SJCRH30 (cell line): ENCODE data around the gene GCNT2. TPM values are rescaled to one million over a fixed set of nuclear protein-coding genes. Genes with fewer than 3 reads are reported as not detected.
A peak's percentile ranks its signal among the peaks of the same experiment; 100 is the strongest.
"Not testable (repeated sequence)": the region's sequence is repeated elsewhere in the genome, so short reads cannot be mapped to it uniquely, and the experiment has no call there.

Source experiments
- DNase-seq, 2 experiments: peaks; one replicate each; pipeline ENCODE4 v3.0.0-alpha.2; 2015 to 2020
- H3K27ac ChIP-seq: fragments of 250-450 bp; sonication (Bioruptor Pico); 2 replicates; pipeline ENCODE4 v1.5.1; 2020; ENCODE audit warnings: mild to moderate bottlenecking, moderate library complexity
- H3K27me3 ChIP-seq: fragments of 250-450 bp; sonication (Bioruptor Pico); 2 replicates; pipeline ENCODE4 v1.5.1; 2020; ENCODE audit warnings: mild to moderate bottlenecking, moderate library complexity
- H3K36me3 ChIP-seq: fragments of 250-450 bp; sonication (Bioruptor Pico); 2 replicates; pipeline ENCODE4 v1.5.1; 2020; ENCODE audit warnings: mild to moderate bottlenecking, moderate library complexity
- H3K4me1 ChIP-seq: fragments of 250-450 bp; sonication (Bioruptor Pico); 2 replicates; pipeline ENCODE4 v1.5.1; 2020; ENCODE audit warnings: mild to moderate bottlenecking, moderate library complexity
- H3K4me3 ChIP-seq: fragments of 250-450 bp; sonication (Bioruptor Pico); 2 replicates; pipeline ENCODE4 v1.5.1; 2020; ENCODE audit warnings: mild to moderate bottlenecking, moderate library complexity
- H3K9me3 ChIP-seq: fragments of 250-450 bp; sonication (Bioruptor Pico); replicated peaks from 2 replicates; pipeline ENCODE4 v1.5.1; 2020; ENCODE audit warnings: mild to moderate bottlenecking, moderate library complexity
- total RNA-seq: library from RNA; depleted of rRNA; stranded (reverse); fragments of >200 nt; shearing (Covaris generic); gene quantifications from 2 replicates; pipeline ENCODE4 v1.2.3, GENCODE V29; 2014

Gene GCNT2
- total RNA-seq, 1 experiment from 2014 or later: 0.14 TPM

GRCh38 chr6:10589429-10589727 is 68.2 kb downstream of the GCNT2 start:
- Histone ChIP-seq H3K4me1 (no peaks in the 10 kb centered on the region), H3K36me3 (no peaks in the 10 kb centered on the region), H3K4me3 (no peak overlapping the region), H3K9me3 (no peaks in the 10 kb centered on the region), H3K27me3 (no peaks in the 10 kb centered on the region), H3K27ac (no peak overlapping the region)
- DNase-seq: no peak

DNA sequence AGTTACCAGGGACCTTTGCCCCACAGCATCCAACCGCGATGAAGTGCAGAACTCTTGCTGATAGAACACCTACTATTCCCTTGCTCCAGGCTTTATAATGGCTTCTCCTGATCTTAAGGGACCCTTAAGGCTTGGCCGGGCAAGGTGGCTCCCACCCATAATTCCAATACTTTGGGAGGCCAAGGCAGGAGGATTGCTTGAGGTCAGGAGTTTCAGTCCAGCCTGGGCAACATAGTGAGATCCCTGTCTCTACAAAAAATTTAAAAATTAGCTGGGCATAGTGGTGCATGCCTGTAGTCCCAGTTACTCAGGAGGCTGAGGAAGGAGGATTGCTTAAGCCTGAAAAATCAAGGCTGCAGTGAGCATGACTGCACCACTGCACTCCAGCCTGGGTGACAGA is 68.8 kb downstream of the GCNT2 start:
- no peaks in the 10 kb centered on the region for H3K9me3 ChIP-seq
- H3K36me3 ChIP-seq: no peaks in the 10 kb centered on the region
- H3K27me3 ChIP-seq: no peaks in the 10 kb centered on the region
- no peak for DNase-seq
- no peaks in the 10 kb centered on the region for H3K4me1 ChIP-seq
- H3K27ac ChIP-seq: no peak overlapping the region
- no peak overlapping the region for H3K4me3 ChIP-seq

GRCh38 chr6:10591422-10592160 is 70.4 kb downstream of the GCNT2 start:
- DNase-seq: no peak
- H3K27me3 ChIP-seq: no peaks in the 10 kb centered on the region

DNA sequence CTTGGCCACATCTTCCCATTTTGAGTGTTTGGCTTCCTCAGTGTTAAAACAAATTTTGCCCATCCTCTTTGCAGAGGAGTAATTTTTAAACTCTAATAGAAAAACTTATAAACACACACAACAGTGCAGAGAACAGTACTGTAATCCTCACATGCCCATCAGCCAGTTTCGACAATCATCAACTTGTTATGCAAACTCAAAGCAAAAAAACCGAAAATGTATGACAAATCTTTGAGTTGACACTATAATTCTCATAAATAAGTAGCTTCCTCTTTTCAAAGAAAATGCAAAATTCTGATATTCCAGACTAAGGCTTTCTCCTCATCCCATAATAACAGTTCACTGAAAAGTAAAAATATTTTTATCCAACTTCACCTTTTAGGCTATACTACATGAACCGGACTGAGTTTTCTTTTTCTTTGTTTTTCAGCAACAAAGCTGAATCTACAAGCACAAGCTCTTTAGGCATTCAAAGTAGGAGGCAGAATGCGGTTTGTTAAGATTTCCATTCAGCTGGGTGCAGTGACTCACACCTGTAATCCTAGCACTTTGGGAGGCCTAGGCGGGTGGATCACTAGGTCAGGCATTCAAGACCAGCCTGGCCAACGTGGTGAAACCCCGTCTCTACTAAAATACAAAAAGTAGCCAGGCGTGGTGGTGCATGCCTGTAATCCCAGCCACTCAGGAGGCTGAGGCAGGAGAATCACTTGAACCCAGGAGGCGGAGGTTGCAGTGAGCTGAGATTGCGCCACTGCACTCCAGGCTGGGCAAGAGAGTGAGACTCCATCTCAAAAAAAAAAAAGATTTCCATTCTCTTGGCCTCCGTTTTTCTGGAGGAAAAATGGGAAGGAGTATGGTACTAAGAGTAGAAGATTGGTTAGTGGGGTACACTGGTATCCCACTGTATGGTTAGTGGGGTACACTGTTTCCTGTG is 74.8 kb downstream of the GCNT2 start:
- no peak for DNase-seq
- H3K9me3 ChIP-seq: no peaks in the 10 kb centered on the region
- no peak overlapping the region for H3K27ac ChIP-seq
- no peaks in the 10 kb centered on the region for H3K4me1 ChIP-seq
- no peaks in the 10 kb centered on the region for H3K36me3 ChIP-seq
- no peaks in the 10 kb centered on the region for H3K27me3 ChIP-seq
- H3K4me3 ChIP-seq: no peak overlapping the region

More at GRCh38 chr6:10591422-10592160, 70.4 kb downstream of the GCNT2 start:
- Histone ChIP-seq H3K9me3 (no peaks in the 10 kb centered on the region), H3K27ac (no peak overlapping the region), H3K4me3 (no peak overlapping the region), H3K36me3 (no peaks in the 10 kb centered on the region), H3K4me1 (no peaks in the 10 kb centered on the region)

DNA sequence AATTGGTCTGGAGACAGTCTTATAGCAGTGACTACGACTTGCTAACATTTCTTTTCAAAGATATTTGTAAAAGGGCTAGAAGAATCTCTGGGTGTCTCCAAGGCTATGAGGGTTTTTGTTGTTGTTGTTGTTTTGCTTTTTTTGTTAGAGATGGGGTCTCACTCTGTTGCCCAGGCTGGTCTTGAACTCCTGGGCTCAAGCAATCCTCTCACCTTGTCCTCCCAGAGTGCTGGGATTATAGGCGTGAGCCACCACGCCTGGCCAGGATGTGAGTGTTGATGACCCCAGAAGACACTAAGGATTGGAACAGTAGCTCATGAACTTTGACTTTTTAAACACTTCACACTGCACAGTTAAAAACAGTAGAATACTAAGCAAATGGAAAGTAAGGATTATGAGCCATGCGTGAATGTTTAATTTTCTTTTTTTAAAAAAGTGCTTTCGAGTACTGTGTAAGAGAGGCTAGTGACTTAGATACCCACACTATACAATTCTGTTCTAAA is 76.4 kb downstream of the GCNT2 start:
- Histone ChIP-seq H3K27ac (no peak overlapping the region), H3K9me3 (no peaks in the 10 kb centered on the region), H3K4me3 (no peak overlapping the region), H3K27me3 (no peaks in the 10 kb centered on the region), H3K36me3 (no peaks in the 10 kb centered on the region), H3K4me1 (no peaks in the 10 kb centered on the region)
- DNase-seq: no peak

DNA sequence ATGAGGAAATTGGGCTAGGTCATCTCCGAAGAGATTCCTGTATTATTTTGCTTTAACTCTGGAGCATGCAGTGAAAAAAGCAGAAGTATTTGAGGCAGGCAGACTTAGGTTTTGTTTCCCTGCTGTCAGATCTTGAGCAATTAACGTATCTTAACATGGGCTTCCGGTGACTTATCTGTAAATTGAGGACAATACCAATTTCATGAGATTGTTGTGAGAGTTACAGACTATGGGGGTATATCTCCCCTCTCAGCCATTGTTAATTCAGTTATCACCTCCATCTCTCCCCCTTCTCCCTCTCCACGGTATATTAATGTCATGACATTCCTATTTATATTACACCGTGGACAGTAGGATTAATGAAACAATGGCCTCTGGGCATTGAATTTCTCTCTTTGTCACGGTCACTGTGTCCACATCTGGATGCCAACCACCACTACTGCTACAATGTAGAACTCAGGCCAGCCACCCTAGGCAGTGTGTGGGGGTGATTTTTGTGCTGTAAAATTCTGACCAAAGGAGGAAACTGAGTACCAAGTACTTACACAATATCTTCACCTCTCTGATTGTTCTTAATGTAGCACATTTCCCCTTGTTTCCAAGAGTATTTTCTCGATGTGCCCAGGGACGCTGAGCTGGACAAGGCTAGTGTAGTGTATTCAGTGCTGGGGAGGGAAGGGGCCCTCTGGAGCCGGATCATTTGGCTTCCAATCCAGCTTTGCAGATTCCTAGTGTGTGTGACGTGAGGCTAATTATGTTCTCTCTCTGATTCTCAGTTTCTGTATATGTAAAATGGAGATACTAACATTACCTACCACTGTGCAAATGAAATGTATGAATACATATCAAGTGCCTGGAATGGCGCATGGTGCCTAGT is 77.2 kb downstream of the GCNT2 start:
- Histone ChIP-seq H3K36me3 (no peaks in the 10 kb centered on the region), H3K27ac (no peak overlapping the region), H3K4me1 (no peaks in the 10 kb centered on the region), H3K9me3 (no peaks in the 10 kb centered on the region), H3K4me3 (no peak overlapping the region), H3K27me3 (no peaks in the 10 kb centered on the region)
- DNase-seq: peak in 1 of 2 experiments; percentile 3

- no peaks in the 10 kb centered on the region for H3K4me1 ChIP-seq
- H3K27me3 ChIP-seq: no peaks in the 10 kb centered on the region
- no peak for DNase-seq
- H3K36me3 ChIP-seq: no peaks in the 10 kb centered on the region
- H3K4me3 ChIP-seq: no peak overlapping the region
- H3K9me3 ChIP-seq: no peaks in the 10 kb centered on the region
- H3K27ac ChIP-seq: no peak overlapping the region
Measured at GRCh38 chr6:10599046-10599445, 77.9 kb downstream of the GCNT2 start.

DNA sequence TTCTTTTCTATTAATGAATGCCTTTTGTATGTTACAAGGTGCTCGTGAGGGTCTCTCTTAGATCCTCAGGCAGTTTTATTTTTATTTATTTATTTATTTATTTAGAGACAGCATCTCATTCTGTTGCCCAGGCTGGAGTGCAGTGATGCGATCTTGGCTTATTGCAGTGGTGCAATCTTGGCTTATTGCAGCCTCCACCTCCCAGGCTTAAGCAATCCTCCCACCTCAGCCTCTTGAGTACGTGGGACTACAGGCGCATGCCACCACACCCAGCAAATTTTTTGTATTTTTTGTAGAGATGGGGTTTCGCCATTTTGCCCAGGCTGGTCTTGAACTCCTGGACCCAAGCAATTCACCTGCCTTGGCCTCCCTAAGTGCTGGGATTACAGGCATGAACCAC is 79.5 kb downstream of the GCNT2 start:
- H3K4me3 ChIP-seq, H3K36me3 ChIP-seq, H3K27me3 ChIP-seq, H3K27ac ChIP-seq, H3K4me1 ChIP-seq, H3K9me3 ChIP-seq, DNase-seq: not testable (repeated sequence)

- no peak for DNase-seq
- Histone ChIP-seq H3K36me3 (no peaks in the 10 kb centered on the region), H3K4me3 (no peak overlapping the region), H3K27ac (no peak overlapping the region), H3K27me3 (no peaks in the 10 kb centered on the region), H3K4me1 (no peaks in the 10 kb centered on the region), H3K9me3 (no peaks in the 10 kb centered on the region)
Measured at GRCh38 chr6:10603219-10603618, 82.1 kb downstream of the GCNT2 start.

DNA sequence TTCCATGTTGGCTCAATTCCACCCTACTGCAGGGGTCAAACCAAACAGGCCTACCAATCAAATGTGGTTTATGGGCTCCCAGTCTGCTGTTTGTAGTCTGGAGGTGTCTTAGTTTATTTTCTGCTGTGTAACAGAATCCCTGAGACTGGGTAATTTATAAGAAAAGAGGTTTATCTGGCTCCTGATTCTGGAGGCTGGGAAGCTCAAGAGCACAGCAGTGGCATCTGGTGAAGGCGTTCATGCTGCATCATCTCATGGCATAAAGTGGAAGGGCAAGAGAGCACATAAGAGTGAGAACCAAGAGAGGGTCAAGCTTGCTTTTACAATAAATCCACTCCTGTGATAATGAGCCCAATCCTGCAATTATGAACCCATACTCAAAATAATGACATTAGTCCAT is 87.9 kb downstream of the GCNT2 start:
- H3K4me3 ChIP-seq: no peak overlapping the region
- DNase-seq: no peak
- H3K4me1 ChIP-seq: no peaks in the 10 kb centered on the region
- H3K9me3 ChIP-seq: no peaks in the 10 kb centered on the region
- H3K27ac ChIP-seq: no peak overlapping the region
- H3K27me3 ChIP-seq: no peaks in the 10 kb centered on the region
- H3K36me3 ChIP-seq: no peaks in the 10 kb centered on the region

DNA sequence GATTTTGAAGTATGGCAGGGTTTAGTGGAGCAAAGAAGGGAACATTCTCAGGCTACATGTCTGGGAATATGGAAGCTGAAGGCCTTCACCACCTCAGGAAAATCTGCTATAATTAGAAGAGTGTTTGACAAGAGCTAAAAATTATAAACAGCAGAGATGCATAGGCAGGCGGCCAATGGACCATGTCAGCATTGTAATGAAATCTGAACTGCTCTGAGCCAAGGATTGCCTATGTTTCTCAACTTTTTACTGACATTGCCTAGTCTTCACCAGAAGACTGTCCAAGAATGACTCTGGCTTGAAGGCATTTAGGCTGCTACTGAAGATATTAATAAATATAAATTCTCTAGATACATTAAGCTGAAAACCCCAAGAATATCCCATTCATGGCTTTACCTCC is 89.1 kb downstream of the GCNT2 start:
- H3K4me1 ChIP-seq: no peaks in the 10 kb centered on the region
- H3K9me3 ChIP-seq: no peaks in the 10 kb centered on the region
- no peak for DNase-seq
- no peak overlapping the region for H3K4me3 ChIP-seq
- H3K27me3 ChIP-seq: no peaks in the 10 kb centered on the region
- no peak overlapping the region for H3K27ac ChIP-seq
- H3K36me3 ChIP-seq: no peaks in the 10 kb centered on the region

DNA sequence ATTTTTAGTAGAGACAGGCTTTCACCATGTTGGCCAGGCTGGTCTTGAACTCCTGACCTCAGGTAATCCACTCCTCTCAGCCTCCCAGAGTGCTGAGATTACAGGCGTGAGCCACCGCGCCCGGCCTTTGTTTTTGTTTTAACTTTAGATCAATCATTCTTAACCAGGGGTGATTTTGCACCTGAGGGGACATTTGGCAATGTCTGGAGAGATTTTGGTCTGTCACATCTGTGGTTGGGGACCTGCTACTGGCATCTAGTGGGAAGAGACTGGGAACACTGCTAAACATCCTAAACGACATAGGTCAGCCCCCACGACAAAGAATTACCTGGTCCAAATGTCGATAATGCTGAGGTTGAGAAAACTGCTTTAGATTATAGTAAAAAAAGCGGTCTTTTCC is 91.0 kb downstream of the GCNT2 start:
- no peaks in the 10 kb centered on the region for H3K9me3 ChIP-seq
- no peak for DNase-seq
- no peak overlapping the region for H3K27ac ChIP-seq

DNA sequence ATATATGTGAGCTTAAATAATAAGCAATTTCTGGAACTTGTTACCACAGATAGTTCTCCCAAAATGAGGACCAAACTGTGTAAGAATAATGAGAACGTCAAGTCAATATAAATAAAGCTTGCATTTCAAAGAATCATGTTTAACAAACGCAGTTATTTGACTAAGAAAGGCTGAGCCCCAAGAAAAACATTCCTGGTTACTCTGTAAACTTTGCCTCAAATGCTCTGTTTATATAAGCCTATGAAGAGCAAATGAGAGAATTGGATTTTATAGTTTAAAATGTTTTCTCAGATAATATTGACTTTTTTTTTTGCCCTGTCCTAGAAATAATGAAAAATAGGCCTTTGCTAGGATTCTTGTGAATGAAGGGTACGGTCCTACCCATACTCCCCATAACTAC is 91.9 kb downstream of the GCNT2 start:
- Histone ChIP-seq H3K36me3 (no peaks in the 10 kb centered on the region), H3K27ac (no peak overlapping the region), H3K4me1 (no peaks in the 10 kb centered on the region), H3K9me3 (no peaks in the 10 kb centered on the region), H3K27me3 (no peaks in the 10 kb centered on the region), H3K4me3 (no peak overlapping the region)
- DNase-seq: no peak

More for the DNA sequence above, 91.0 kb downstream of the GCNT2 start:
- Histone ChIP-seq H3K4me3 (no peak overlapping the region), H3K4me1 (no peaks in the 10 kb centered on the region), H3K36me3 (no peaks in the 10 kb centered on the region), H3K27me3 (no peaks in the 10 kb centered on the region)

- no peaks in the 10 kb centered on the region for H3K4me1 ChIP-seq
- no peaks in the 10 kb centered on the region for H3K9me3 ChIP-seq
- no peaks in the 10 kb centered on the region for H3K36me3 ChIP-seq
- H3K27me3 ChIP-seq: no peaks in the 10 kb centered on the region
- peak; percentile 5 to 46 for DNase-seq
- no peak overlapping the region for H3K4me3 ChIP-seq
- no peak overlapping the region for H3K27ac ChIP-seq
Measured at GRCh38 chr6:10613723-10614122, 92.6 kb downstream of the GCNT2 start.

DNA sequence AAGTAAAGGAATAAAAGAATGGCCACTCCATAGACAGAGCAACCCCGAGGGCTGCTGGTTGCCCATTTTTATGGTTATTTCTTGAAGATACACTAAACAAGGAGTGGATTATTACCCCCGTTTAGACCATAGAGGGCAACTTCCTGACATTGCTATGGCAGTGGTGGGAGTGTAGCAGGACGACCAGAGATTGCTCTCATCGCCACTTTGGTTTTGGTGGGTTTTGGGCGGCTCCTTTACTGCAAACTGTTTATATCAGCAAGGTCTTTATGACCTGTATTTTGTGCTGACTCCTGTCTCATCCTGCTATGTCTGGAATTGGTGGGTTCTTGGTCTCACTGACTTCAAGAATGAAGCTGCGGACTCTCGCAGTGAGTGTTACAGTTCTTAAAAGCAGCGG is 94.5 kb downstream of the GCNT2 start:
- no peak for DNase-seq
- Histone ChIP-seq H3K9me3 (no peaks in the 10 kb centered on the region), H3K4me1 (no peaks in the 10 kb centered on the region), H3K27ac (no peak overlapping the region), H3K36me3 (no peaks in the 10 kb centered on the region), H3K27me3 (no peaks in the 10 kb centered on the region), H3K4me3 (no peak overlapping the region)
